Cardiac muscle cell (in vitro differentiated cells and primary cell): ENCODE data around the gene PIGQ. TPM values are rescaled to one million over a fixed set of nuclear protein-coding genes. Genes with fewer than 3 reads are reported as not detected.

Source experiments
- DNase-seq, 2 donors: peaks; one replicate each; pipeline versions ENCODE4 v3.0.0 to v3.0.0-alpha.2; 2010 to 2017; ENCODE audit warnings: low read depth in 1 of 2, low spot score in 1 of 2
- H3K27ac ChIP-seq: fragments of 200-600 bp; sonication (generic); 2 replicates; pipeline ENCODE4 v1.5.1; 2016
- H3K27me3 ChIP-seq: fragments of 200-600 bp; sonication (generic); 2 replicates; pipeline ENCODE4 v1.6.0; 2016; ENCODE audit warnings: control low read depth
- H3K36me3 ChIP-seq: fragments of 200-600 bp; sonication (generic); 2 replicates; pipeline ENCODE4 v1.5.1; 2016; ENCODE audit warnings: control low read depth
- H3K4me1 ChIP-seq: fragments of 200-600 bp; sonication (generic); 2 replicates; pipeline ENCODE4 v1.8.1; 2017; ENCODE audit warnings: low read depth, mild to moderate bottlenecking, mixed run types
- H3K4me3 ChIP-seq: fragments of 200-600 bp; sonication (generic); 2 replicates; pipeline ENCODE4 v1.5.1; 2016; ENCODE audit warnings: mild to moderate bottlenecking
- H3K9me3 ChIP-seq: fragments of 200-600 bp; sonication (generic); 2 replicates; pipeline ENCODE4 v1.5.1; 2017; ENCODE audit warnings: low read depth, mild to moderate bottlenecking, control low read depth
- polyA plus RNA-seq: library from polyadenylated mRNA; unstranded; fragments of >200 nt; fragmentation: Nextera tagmentation; extraction: Ambion mirVana; gene quantifications from 2 replicates; pipeline ENCODE4 v1.2.1, GENCODE V29; 2016
- total RNA-seq: library from RNA; depleted of rRNA; stranded (reverse); fragments of >200 nt; gene quantifications from 2 replicates; pipeline ENCODE4 v1.2.3, GENCODE V29; 2016
- TF ChIP-seq, protein P1 (sequence below): IDR thresholded peaks from 2 replicates; pipeline ENCODE4 v1.5.1; 2012; ENCODE audit warnings: low read depth, mild to moderate bottlenecking, low read length

Gene PIGQ
- total and polyA plus RNA-seq, 2 experiments from 2014 or later = 110 to 124 TPM

DNA sequence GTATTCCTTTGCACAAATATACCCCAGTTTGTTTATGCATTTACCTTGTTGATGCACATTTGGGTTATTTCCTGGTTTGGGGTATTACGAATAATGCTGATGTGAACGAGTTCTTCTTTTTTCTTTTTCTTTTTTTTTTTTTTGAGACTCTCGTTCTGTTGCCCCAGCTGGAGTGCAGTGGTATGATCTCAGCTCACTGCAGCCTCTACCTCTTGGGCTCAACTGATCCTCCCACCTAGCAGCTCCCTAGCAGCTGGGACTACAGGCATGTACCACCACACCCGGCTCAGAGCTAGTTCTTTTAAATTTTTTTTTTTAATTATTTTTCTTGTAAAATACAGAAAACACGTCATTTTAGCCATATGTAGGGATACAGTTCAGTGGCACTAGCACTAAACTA is 34.2 kb downstream of the PIGQ start:
- TF ChIP-seq, protein P1, sequence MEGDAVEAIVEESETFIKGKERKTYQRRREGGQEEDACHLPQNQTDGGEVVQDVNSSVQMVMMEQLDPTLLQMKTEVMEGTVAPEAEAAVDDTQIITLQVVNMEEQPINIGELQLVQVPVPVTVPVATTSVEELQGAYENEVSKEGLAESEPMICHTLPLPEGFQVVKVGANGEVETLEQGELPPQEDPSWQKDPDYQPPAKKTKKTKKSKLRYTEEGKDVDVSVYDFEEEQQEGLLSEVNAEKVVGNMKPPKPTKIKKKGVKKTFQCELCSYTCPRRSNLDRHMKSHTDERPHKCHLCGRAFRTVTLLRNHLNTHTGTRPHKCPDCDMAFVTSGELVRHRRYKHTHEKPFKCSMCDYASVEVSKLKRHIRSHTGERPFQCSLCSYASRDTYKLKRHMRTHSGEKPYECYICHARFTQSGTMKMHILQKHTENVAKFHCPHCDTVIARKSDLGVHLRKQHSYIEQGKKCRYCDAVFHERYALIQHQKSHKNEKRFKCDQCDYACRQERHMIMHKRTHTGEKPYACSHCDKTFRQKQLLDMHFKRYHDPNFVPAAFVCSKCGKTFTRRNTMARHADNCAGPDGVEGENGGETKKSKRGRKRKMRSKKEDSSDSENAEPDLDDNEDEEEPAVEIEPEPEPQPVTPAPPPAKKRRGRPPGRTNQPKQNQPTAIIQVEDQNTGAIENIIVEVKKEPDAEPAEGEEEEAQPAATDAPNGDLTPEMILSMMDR = no peak
- no peaks in the 10 kb centered on the region for H3K36me3 ChIP-seq
- H3K27ac ChIP-seq = no peak overlapping the region
- H3K4me1 ChIP-seq = no peaks in the 10 kb centered on the region
- H3K27me3 ChIP-seq = no peaks in the 10 kb centered on the region
- H3K4me3 ChIP-seq = no peak overlapping the region
- no peak for DNase-seq
- no peaks in the 10 kb centered on the region for H3K9me3 ChIP-seq

DNA sequence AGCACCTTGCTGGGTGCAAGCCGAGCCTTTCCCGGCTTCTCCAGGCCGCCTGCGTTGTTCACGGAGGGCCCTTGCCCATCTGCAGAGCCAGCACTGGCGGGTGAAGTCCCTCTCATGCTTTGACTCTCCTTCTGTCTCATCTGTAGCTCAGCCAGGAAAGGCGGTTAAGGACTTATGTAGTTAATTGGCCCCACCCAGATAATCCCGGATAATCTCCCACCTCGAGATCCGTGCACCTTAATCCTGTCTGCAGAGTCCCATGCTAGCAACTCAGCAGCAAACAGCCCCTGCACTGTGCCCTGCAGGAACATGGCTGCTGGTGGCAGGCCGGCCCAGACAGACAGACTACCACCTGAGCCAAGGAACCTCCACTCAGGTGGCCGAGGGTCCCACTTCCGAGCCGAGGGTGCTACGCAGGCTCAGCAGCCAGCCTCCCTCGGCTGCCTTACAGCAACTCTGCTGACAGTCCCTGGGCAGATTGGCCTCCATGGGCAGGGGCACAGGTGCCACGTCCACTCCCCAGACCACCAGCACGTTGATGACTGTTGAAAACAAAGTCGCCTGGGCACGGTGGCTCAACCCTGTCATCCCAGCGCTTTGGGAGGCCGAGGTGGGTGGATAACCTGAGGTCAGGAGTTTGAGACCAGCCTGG is 37.0 kb downstream of the PIGQ start:
- DNase-seq = no peak
- Histone ChIP-seq H3K27ac (no peak overlapping the region), H3K27me3 (no peaks in the 10 kb centered on the region), H3K9me3 (no peaks in the 10 kb centered on the region), H3K4me3 (no peak overlapping the region), H3K36me3 (no peaks in the 10 kb centered on the region), H3K4me1 (no peaks in the 10 kb centered on the region)
- TF ChIP-seq, protein P1 = no peak

DNA sequence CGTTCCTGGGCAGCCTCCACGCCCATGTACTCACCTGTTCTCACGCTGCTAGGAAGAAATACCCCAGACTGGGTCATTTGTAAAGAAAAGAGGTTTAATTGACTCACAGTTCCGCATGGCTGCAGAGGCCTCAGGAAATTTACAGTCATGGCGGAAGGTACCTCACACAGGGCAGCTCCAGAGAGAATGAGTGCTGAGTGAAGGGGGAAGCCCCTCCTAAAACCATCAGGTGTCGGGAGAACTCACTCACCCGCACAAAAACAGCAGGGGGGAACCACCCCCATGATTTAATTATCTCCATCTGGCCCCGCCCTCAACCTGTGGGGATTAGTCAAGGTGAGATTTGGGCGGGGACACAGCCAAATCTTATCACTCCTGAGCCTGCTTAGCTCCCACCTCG is 38.3 kb downstream of the PIGQ start:
- no peak for DNase-seq
- TF ChIP-seq, protein P1 = no peak
- H3K36me3 ChIP-seq = no peaks in the 10 kb centered on the region
- no peaks in the 10 kb centered on the region for H3K4me1 ChIP-seq
- no peak overlapping the region for H3K4me3 ChIP-seq
- H3K9me3 ChIP-seq = no peaks in the 10 kb centered on the region
- H3K27ac ChIP-seq = no peak overlapping the region
- H3K27me3 ChIP-seq = no peaks in the 10 kb centered on the region

DNA sequence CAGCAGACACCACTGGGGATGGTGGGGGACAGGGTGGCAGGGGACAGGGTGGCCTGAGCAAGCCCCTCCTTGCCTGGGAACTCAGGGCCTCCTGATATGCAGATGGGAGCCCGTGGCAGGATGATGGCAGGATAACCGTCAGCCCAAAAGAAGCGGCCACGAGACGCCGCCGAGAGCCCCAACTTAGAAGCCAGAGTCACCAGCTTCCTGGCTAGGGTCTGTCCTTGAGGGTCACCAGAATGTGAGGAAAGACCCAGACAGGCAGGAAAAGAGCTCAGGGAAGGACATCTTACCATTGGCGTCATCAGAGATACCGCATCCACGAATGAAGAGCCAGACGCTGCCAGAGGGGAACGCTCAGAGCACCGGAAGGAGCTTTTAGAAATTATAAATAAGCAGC is 39.5 kb downstream of the PIGQ start:
- Histone ChIP-seq H3K27ac (no peak overlapping the region), H3K27me3 (no peaks in the 10 kb centered on the region), H3K4me1 (no peaks in the 10 kb centered on the region), H3K9me3 (no peaks in the 10 kb centered on the region), H3K4me3 (no peak overlapping the region), H3K36me3 (no peaks in the 10 kb centered on the region)
- TF ChIP-seq, protein P1 = no peak
- DNase-seq = no peak

DNA sequence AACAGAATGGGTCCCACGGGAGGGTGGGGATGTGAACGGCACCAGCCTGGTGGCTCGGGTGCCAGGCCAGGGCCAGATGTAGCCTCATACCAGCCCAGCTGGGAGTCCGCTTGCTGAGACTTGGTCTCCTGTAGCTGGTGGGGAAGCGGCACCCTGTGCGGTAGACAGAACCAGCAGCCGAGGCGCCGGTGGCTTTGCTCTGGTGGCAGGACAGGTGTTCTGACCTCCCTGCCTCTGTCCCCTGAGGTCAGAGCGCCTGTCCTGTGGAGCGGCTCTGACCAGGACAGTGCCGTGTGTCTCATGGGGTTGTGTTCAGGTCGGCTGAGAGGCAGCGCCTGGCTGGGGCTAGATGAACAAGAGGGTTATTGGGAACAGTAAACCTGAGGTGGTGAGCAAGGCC is 40.2 kb downstream of the PIGQ start:
- H3K4me3 ChIP-seq = no peak overlapping the region
- DNase-seq = no peak
- H3K27ac ChIP-seq = peak overlapping the region; percentile 57
- no peaks in the 10 kb centered on the region for H3K27me3 ChIP-seq
- TF ChIP-seq, protein P1 = no peak
- no peaks in the 10 kb centered on the region for H3K4me1 ChIP-seq
- H3K36me3 ChIP-seq = no peaks in the 10 kb centered on the region
- no peaks in the 10 kb centered on the region for H3K9me3 ChIP-seq
